ENCODE results near the gene COL23A1.

Gene COL23A1

GRCh38 chr5:178208540-178209227 is 381.5 kb downstream of the COL23A1 start:
- DNase-seq (ENCODE audit: low spot score): no peak
- TF ChIP-seq, protein P1, sequence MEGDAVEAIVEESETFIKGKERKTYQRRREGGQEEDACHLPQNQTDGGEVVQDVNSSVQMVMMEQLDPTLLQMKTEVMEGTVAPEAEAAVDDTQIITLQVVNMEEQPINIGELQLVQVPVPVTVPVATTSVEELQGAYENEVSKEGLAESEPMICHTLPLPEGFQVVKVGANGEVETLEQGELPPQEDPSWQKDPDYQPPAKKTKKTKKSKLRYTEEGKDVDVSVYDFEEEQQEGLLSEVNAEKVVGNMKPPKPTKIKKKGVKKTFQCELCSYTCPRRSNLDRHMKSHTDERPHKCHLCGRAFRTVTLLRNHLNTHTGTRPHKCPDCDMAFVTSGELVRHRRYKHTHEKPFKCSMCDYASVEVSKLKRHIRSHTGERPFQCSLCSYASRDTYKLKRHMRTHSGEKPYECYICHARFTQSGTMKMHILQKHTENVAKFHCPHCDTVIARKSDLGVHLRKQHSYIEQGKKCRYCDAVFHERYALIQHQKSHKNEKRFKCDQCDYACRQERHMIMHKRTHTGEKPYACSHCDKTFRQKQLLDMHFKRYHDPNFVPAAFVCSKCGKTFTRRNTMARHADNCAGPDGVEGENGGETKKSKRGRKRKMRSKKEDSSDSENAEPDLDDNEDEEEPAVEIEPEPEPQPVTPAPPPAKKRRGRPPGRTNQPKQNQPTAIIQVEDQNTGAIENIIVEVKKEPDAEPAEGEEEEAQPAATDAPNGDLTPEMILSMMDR (IDR thresholded peaks at IDR 0.05; ENCODE audit: extremely low read depth, insufficient read depth, missing control alignments): no peak
- in situ Hi-C loops (cut with MboI; ENCODE audit: low pct_unique_long_range_greater_than_20kb, low sequenced_read_pairs, unreplicated experiment): no loop called here

DNA sequence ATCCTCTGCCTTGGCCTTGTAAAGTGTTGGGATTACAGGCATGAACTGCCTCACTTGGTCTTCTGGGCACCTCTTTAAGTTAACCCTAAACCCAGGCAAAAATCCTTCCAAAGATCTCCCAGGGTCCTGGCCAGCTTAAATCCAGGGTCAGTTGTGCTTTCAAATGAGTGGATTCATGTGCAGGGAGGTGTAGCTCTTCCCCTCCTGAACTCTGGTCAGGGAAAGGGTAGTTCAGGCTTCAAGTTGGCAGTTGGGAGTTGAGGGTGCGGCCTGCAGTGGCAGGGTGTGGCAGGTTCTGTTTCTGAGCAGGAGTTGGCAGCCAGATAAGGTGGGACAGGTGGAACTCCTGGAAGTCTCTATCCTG is 382.3 kb downstream of the COL23A1 start:
- no peak for DNase-seq (ENCODE audit: low spot score)
- TF ChIP-seq, protein P1 (IDR thresholded peaks at IDR 0.05; ENCODE audit: extremely low read depth, insufficient read depth, missing control alignments): no peak
- in situ Hi-C loops (cut with MboI; ENCODE audit: low pct_unique_long_range_greater_than_20kb, low sequenced_read_pairs, unreplicated experiment): no loop called here

- TF ChIP-seq, protein P1 (IDR thresholded peaks at IDR 0.05; ENCODE audit: extremely low read depth, insufficient read depth, missing control alignments): no peak
- no peak for DNase-seq (ENCODE audit: low spot score)
- in situ Hi-C loops (cut with MboI; ENCODE audit: low pct_unique_long_range_greater_than_20kb, low sequenced_read_pairs, unreplicated experiment): no loop called here
Measured at GRCh38 chr5:178207183-178207916, 382.8 kb downstream of the COL23A1 start.

GRCh38 chr5:178206166-178207101 is 383.8 kb downstream of the COL23A1 start:
- TF ChIP-seq, protein P1 (IDR thresholded peaks at IDR 0.05; ENCODE audit: extremely low read depth, insufficient read depth, missing control alignments): no peak

DNA sequence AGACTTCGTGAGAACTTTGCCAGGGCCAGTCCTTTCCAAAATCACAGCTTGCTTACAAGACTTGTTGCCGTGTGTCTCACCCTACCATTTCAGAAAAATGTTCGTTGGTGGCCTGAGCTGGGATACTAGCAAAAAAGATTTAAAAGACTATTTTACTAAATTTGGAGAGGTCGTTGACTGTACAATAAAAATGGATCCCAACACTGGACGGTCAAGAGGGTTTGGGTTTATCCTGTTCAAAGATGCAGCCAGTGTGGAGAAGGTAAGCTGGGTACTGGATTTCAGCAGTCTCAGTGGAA is 384.5 kb downstream of the COL23A1 start:
- TF ChIP-seq, protein P1 (IDR thresholded peaks at IDR 0.05; ENCODE audit: extremely low read depth, insufficient read depth, missing control alignments): no peak
- in situ Hi-C loops (cut with MboI; ENCODE audit: low pct_unique_long_range_greater_than_20kb, low sequenced_read_pairs, unreplicated experiment): no loop called here
- DNase-seq (ENCODE audit: low spot score): no peak

More at GRCh38 chr5:178206166-178207101, 383.8 kb downstream of the COL23A1 start:
- in situ Hi-C loops (cut with MboI; ENCODE audit: low pct_unique_long_range_greater_than_20kb, low sequenced_read_pairs, unreplicated experiment): no loop called here
- no peak for DNase-seq (ENCODE audit: low spot score)

GRCh38 chr5:178204935-178205748 is 385.1 kb downstream of the COL23A1 start:
- TF ChIP-seq, protein P1 (IDR thresholded peaks at IDR 0.05; ENCODE audit: extremely low read depth, insufficient read depth, missing control alignments): no peak
- peak; percentile 94 for DNase-seq (ENCODE audit: low spot score)
- in situ Hi-C loops (cut with MboI; ENCODE audit: low pct_unique_long_range_greater_than_20kb, low sequenced_read_pairs, unreplicated experiment): no loop called here

Data from GM13977 (cell line).